Pancreas (tissue), 10 donors: Measurements from ENCODE around the gene LEFTY2. TPM values are rescaled to one million over a fixed set of nuclear protein-coding genes. Genes with fewer than 3 reads are reported as not detected.

ENCODE experiments used
- ATAC-seq, 4 donors: fragments of 200-7000 bp; cut with Tn5 transposase; one replicate each; pipeline versions ENCODE4 v1.8.0 to v1.9.1; 2020; ENCODE audit warnings: mild to moderate bottlenecking in 4 of 4, moderate library complexity in 4 of 4
- DNase-seq, 6 donors: peaks; one replicate each; pipeline ENCODE4 v3.0.0-alpha.2; 2020
- FAIRE-seq: peaks from 2 replicates; lab custom pipeline; 2012; peaks lifted over from hg19 to GRCh38; lab: Jason Lieb, UNC
- H3K27ac ChIP-seq, 4 donors: fragments of 200-600 bp; sonication (generic); 1 replicate in 3 of 4; 2 replicates in 1 of 4; pipeline versions ENCODE4 v1.5.0 to v1.8.0; 2020
- H3K27me3 ChIP-seq, 4 donors: fragments of 200-600 bp; one replicate each; pipeline ENCODE4 v1.8.0; 2021
- H3K36me3 ChIP-seq, 3 donors: fragments of 200-600 bp; sonication (generic) in 1 of 3; one replicate each; pipeline versions ENCODE4 v1.5.0 to v1.8.0; 2020 to 2021
- H3K4me1 ChIP-seq, 3 donors: fragments of 200-600 bp; one replicate each; pipeline ENCODE4 v1.8.0; 2021
- H3K4me3 ChIP-seq, 4 donors: fragments of 200-600 bp; sonication (generic) in 2 of 4; one replicate each; pipeline versions ENCODE4 v1.5.0 to v1.8.0; 2020 to 2021
- H3K9me3 ChIP-seq, 4 donors: fragments of 200-600 bp; one replicate each; pipeline ENCODE4 v1.8.0; 2021
- WGBS, 2 donors: extraction: QIAGEN DNeasy Blood & Tissue Kit; methylation state at CpG; one replicate each; pipeline ENCODE4 v1.1.7; 2013; 5-methylcytosine and 5-hydroxymethylcytosine counted together
- intact Hi-C, 3 donors: fragments of 100-400 bp; cut with DNase I; formaldehyde crosslinking; loops; one replicate each; pipeline versions ENCODE4 v1.11.1 to v1.14.2; 2022
- polyA plus RNA-seq, 2 donors: library from polyadenylated mRNA; stranded (reverse); fragments of 200-250 nt; gene quantifications; one replicate each; pipeline ENCODE4 v1.2.3, GENCODE V29; 2013
- total RNA-seq, 6 donors: library from RNA; stranded (reverse); fragmentation: NEBNext Ultra II Directional in 4 of 6; extraction: Animal tissue kit (Norgen Biotek cat#: 25700) in 4 of 6; gene quantifications; one replicate each; pipeline versions ENCODE4 v1.2.1 to v1.2.4, GENCODE V29; 2021 to 2023
- TF ChIP-seq, protein P1 (sequence below), 4 donors: fragments of 200-600 bp; sonication (generic) in 3 of 4; IDR thresholded peaks; one replicate each; pipeline versions ENCODE4 v1.5.0 to v1.8.0; 2021; ENCODE audit warnings: antibody characterized with exemption in 4 of 4
- donor health status: healthy with polysubstance abuse.
- donor health status: DM: no; HTN: no; CAD: no; lungs with moderate emphysema.
- donor health status: DM: no; HTN: no; CAD: no.
- donor health status: control.
- donor health status: control.
- donor health status: Bipolar disorder and iron deficiency.
- donor health status: DM: yes; HTN: yes; CAD: no.
- donor health status: DM: no; HTN: no; CAD: no.
- donor health status: DM: no; HTN: no; CAD: no.
- donor health status: DM: yes; HTN: yes; CAD: no.

Gene LEFTY2
- total and polyA plus RNA-seq, 8 donors = 0.07 to 16.3 (median 0.75) TPM; not detected in 4

- peak overlapping the region; percentile 5 to 87 (median 52) for H3K27ac ChIP-seq
- FAIRE-seq = no peak
- no peaks in the 10 kb centered on the region for H3K9me3 ChIP-seq
- no peak overlapping the region for H3K4me3 ChIP-seq
- DNase-seq = no peak
- H3K27me3 ChIP-seq = no peaks in the 10 kb centered on the region
- ATAC-seq = peak in 2 of 4 donors; percentile 25 to 36
- WGBS, 2 donors = 82 to 89% methylated on average over 19 of the region's 19 CpGs
- intact Hi-C loops = no loop called here
- H3K4me1 ChIP-seq = peaks cover 0 to 17% (median 12%) of the 10 kb centered on the region in 3 donors
- no peaks in the 10 kb centered on the region for H3K36me3 ChIP-seq
- TF ChIP-seq, protein P1, sequence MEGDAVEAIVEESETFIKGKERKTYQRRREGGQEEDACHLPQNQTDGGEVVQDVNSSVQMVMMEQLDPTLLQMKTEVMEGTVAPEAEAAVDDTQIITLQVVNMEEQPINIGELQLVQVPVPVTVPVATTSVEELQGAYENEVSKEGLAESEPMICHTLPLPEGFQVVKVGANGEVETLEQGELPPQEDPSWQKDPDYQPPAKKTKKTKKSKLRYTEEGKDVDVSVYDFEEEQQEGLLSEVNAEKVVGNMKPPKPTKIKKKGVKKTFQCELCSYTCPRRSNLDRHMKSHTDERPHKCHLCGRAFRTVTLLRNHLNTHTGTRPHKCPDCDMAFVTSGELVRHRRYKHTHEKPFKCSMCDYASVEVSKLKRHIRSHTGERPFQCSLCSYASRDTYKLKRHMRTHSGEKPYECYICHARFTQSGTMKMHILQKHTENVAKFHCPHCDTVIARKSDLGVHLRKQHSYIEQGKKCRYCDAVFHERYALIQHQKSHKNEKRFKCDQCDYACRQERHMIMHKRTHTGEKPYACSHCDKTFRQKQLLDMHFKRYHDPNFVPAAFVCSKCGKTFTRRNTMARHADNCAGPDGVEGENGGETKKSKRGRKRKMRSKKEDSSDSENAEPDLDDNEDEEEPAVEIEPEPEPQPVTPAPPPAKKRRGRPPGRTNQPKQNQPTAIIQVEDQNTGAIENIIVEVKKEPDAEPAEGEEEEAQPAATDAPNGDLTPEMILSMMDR (IDR thresholded peaks at IDR 0.05) = no peak
These were observed 43.2 kb downstream of the LEFTY2 start for GRCh38 chr1:225897595-225898514.

DNA sequence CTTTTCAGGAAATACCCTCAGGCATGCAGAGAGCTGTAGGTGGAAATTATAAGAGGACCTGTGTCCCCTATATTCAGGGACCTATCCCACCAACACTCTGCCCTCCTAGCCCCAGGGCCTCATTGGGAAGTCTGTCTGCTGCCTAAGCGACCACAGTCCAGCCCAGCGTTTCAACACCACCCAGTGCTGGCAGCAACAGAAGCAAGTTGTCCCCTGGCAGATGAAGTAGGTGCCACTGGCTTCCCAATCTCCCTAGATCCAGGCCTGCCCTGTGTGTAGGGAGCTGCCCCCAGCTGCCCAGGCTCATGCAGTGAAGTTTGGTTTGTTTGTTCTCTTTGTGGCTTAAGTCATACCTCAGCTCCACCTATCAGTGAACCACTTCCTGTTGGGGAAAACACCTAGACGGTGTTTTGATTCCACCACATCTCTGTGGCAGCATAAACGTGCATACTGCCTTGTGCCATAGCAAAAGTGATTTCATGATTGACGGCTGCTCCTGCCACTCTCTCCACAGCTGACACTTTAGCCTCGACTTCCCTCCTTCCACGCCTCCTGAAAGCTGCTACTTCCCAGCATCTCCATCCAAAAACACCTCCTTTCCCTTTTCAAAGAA is 44.0 kb downstream of the LEFTY2 start:
- no peak overlapping the region for H3K4me3 ChIP-seq
- peaks cover 0 to 18% (median 18%) of the 10 kb centered on the region in 3 donors for H3K4me1 ChIP-seq
- 40 to 44% methylated on average over 7 of the region's 7 CpGs for WGBS, 2 donors
- ATAC-seq = peak; percentile 92 to 99 (median 98)
- peak in 4 of 6 donors; percentile 52 to 61 (median 54) for DNase-seq
- no peaks in the 10 kb centered on the region for H3K27me3 ChIP-seq
- H3K27ac ChIP-seq = peak overlapping the region; percentile 23 to 87 (median 72)
- no peak for FAIRE-seq
- TF ChIP-seq, protein P1 (IDR thresholded peaks at IDR 0.05) = no peak
- intact Hi-C loops = no loop called here
- no peaks in the 10 kb centered on the region for H3K9me3 ChIP-seq
- H3K36me3 ChIP-seq = no peaks in the 10 kb centered on the region

GRCh38 chr1:225896494-225896893 is 44.5 kb downstream of the LEFTY2 start:
- TF ChIP-seq, protein P1 (IDR thresholded peaks at IDR 0.05) = no peak
- H3K27ac ChIP-seq = peak overlapping the region; percentile 23 to 87 (median 72)
- DNase-seq = no peak
- no peak for FAIRE-seq
- intact Hi-C loops = no loop called here
- no peaks in the 10 kb centered on the region for H3K9me3 ChIP-seq
- no peaks in the 10 kb centered on the region for H3K36me3 ChIP-seq
- no peaks in the 10 kb centered on the region for H3K27me3 ChIP-seq
- peaks cover 5 to 24% (median 24%) of the 10 kb centered on the region in 3 donors for H3K4me1 ChIP-seq
- ATAC-seq = no peak
- H3K4me3 ChIP-seq = no peak overlapping the region
- 58 to 64% methylated on average over 5 of the region's 5 CpGs for WGBS, 2 donors

DNA sequence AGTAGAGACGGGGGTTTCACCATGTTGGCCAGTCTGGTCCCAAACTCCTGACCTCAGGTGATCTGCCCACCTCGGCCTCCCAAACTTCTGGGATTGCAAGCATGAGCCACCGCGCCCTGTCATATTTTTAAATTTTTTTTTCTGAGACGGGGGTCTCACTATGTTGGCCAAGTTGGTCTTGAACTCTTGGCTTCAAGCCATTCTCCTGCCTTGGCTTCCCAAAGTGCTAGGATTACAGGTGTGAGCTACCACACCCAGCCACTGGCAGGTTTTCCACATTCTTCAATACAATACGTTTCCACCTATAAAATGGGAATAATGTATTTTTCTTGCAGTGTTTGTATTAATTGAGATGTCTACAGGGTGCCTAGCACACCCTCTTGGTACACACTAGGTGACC is 48.7 kb downstream of the LEFTY2 start:
- H3K4me3 ChIP-seq = no peak overlapping the region
- no peak for ATAC-seq
- H3K27me3 ChIP-seq = no peaks in the 10 kb centered on the region
- DNase-seq = no peak
- H3K27ac ChIP-seq = peak overlapping the region; percentile 83 to 94 (median 86)
- 83 to 93% methylated on average over 6 of the region's 6 CpGs for WGBS, 2 donors
- FAIRE-seq = no peak
- intact Hi-C loops = no loop called here
- H3K4me1 ChIP-seq = peaks cover 28 to 44% (median 34%) of the 10 kb centered on the region in 3 donors
- TF ChIP-seq, protein P1 (IDR thresholded peaks at IDR 0.05) = no peak
- no peaks in the 10 kb centered on the region for H3K9me3 ChIP-seq
- H3K36me3 ChIP-seq = no peaks in the 10 kb centered on the region
